ENCODE data around the gene LUC7L3. TPM values are rescaled to one million over a fixed set of nuclear protein-coding genes. Genes with fewer than 3 reads are reported as not detected.

LUC7L3 gene
- total and polyA plus RNA-seq, 2 of the 13 experiments (the other 11 are each of a cell fraction or from before 2014, with no cell fraction given), result 108 to 120 TPM

- TF ChIP-seq ARID5B (CRISPR knock-in tag; IDR thresholded peaks at IDR 0.05) (0 out of 2 replicates have a peak, but pooled peaks have one; percentile 19), DRAP1 (CRISPR knock-in tag; IDR thresholded peaks at IDR 0.05) (0 out of 2 replicates have a peak, but pooled peaks have one; percentile 23), ZNF331 (CRISPR knock-in tag; IDR thresholded peaks at IDR 0.05) (peak; percentile 53; the same call in 1 of the 2 replicates), RXRA (CRISPR knock-in tag; IDR thresholded peaks at IDR 0.05) (no peak), IKZF4 (CRISPR knock-in tag; IDR thresholded peaks at IDR 0.05; ENCODE audit: borderline replicate concordance, low read depth, not compliant biosample characterization) (peak; percentile 47), MIXL1 (CRISPR knock-in tag; IDR thresholded peaks at IDR 0.05) (peak; percentile 80), FOSL2 (CRISPR knock-in tag; IDR thresholded peaks at IDR 0.05) (peak; percentile 23; the same call in 1 of the 2 replicates), ATF5 (CRISPR knock-in tag; IDR thresholded peaks at IDR 0.05; ENCODE audit: low read depth) (no peak), KDM5B (CRISPR knock-in tag; IDR thresholded peaks at IDR 0.05; ENCODE audit: borderline replicate concordance) (peak; percentile 74; the same call in 1 of the 2 replicates), HMGA1 (CRISPR knock-in tag; conservative IDR thresholded peaks at IDR 0.05) (no peak), SOX6 (IDR thresholded peaks at IDR 0.05) (no peak), SOX6 (CRISPR knock-in tag; IDR thresholded peaks at IDR 0.05) (peak; percentile 53), ZNF557 (CRISPR knock-in tag; IDR thresholded peaks at IDR 0.05) (no peak), ZKSCAN8 (CRISPR knock-in tag; IDR thresholded peaks at IDR 0.05; ENCODE audit: borderline replicate concordance) (peak; percentile 82; the same call in 1 of the 2 replicates), GATAD2A (CRISPR knock-in tag; IDR thresholded peaks at IDR 0.05) (peak; percentile 67), ZNF788 (CRISPR knock-in tag; IDR thresholded peaks at IDR 0.05; ENCODE audit: borderline replicate concordance) (peak; percentile 82; the same call in 1 of the 2 replicates), THAP9 (CRISPR knock-in tag; IDR thresholded peaks at IDR 0.05; ENCODE audit: borderline replicate concordance) (peak; percentile 62; the same call in 1 of the 2 replicates), ZNF282 (IDR thresholded peaks at IDR 0.05; ENCODE audit: partially characterized antibody) (no peak), ZNF740 (CRISPR knock-in tag; IDR thresholded peaks at IDR 0.05) (no peak), RBM39 (IDR thresholded peaks at IDR 0.05; ENCODE audit: low read depth, low read length, poor library complexity, severe bottlenecking) (no peak), CREB1 (IDR thresholded peaks at IDR 0.05) (no peak), CREB1 (CRISPR knock-in tag; IDR thresholded peaks at IDR 0.05) (no peak), SRF (IDR thresholded peaks at IDR 0.05; ENCODE audit: low read depth, low read length) (peak; percentile 23; the same call in 1 of the 2 replicates), SP1 (IDR thresholded peaks at IDR 0.05) (no peak), SP1 (CRISPR knock-in tag; IDR thresholded peaks at IDR 0.05) (peak; percentile 46; the same call in 1 of the 2 replicates)
Measured at GRCh38 chr17:50783193-50783660, 63.8 kb downstream of the LUC7L3 start (continued).
